IMR-90 (cell line): ENCODE data around the gene TBP. TPM values are rescaled to one million over a fixed set of nuclear protein-coding genes. Genes with fewer than 3 reads are reported as not detected.

Source experiments
- ATAC-seq: fragments of 200-7000 bp; cut with Tn5 transposase; 2 replicates; pipeline ENCODE4 v1.9.1; 2020; ENCODE audit warnings: low read depth, mild to moderate bottlenecking, moderate library complexity
- BruUV-seq: library from RNA; stranded (reverse); fragments of 400-500 nt; replicated peaks from 2 replicates; lab custom pipeline; 2021; lab: Mats Ljungman, UMichigan
- CTCF ChIA-PET: fragments of 300-600 bp; formaldehyde crosslinking; extraction: SDS; loops from one replicate; lab custom pipeline; 2021; ENCODE audit warnings: antibody characterized with exemption; lab: Yijun Ruan, JAX
- POLR2A ChIA-PET: fragments of 300-600 bp; sonication (Branson Sonifier 250); formaldehyde crosslinking; loops from one replicate; lab custom pipeline; 2022; ENCODE audit warnings: antibody characterized with exemption; ENCODE audit not compliant: unreplicated experiment; lab: Charles Lee
- DNase-seq: peaks from one replicate; pipeline ENCODE4 v3.0.0; 2013
- H2AFZ ChIP-seq: replicated peaks from 2 replicates; pipeline ENCODE3; 2013; ENCODE audit warnings: low read length, mild to moderate bottlenecking; ENCODE audit not compliant: poor library complexity
- H2AK5ac ChIP-seq: 2 replicates; pipeline ENCODE4 v1.6.1; 2013; ENCODE audit warnings: low read depth, low read length, inconsistent platforms
- H2AK9ac ChIP-seq: replicated peaks from 2 replicates; pipeline ENCODE3; 2013; ENCODE audit warnings: mild to moderate bottlenecking, low read depth, low read length, moderate library complexity; ENCODE audit not compliant: poor library complexity
- H2BK120ac ChIP-seq: 2 replicates; pipeline ENCODE4 v1.6.1; 2013; ENCODE audit warnings: low read depth, low read length, inconsistent platforms
- H2BK15ac ChIP-seq: 3 replicates; pipeline ENCODE4 v1.6.1; 2013; ENCODE audit warnings: low read depth, low read length, inconsistent platforms
- H2BK20ac ChIP-seq: 2 replicates; pipeline ENCODE4 v1.6.1; 2013; ENCODE audit warnings: low read depth, mild to moderate bottlenecking, inconsistent platforms, low read length, moderate library complexity
- H2BK5ac ChIP-seq: 2 replicates; pipeline ENCODE4 v1.6.1; 2013; ENCODE audit warnings: mild to moderate bottlenecking, low read depth, low read length, inconsistent platforms; ENCODE audit not compliant: poor library complexity, severe bottlenecking
- H3K14ac ChIP-seq: replicated peaks from 2 replicates; pipeline ENCODE4 v1.6.1; 2013; ENCODE audit warnings: low read depth, low read length, inconsistent platforms
- H3K18ac ChIP-seq: 2 replicates; pipeline ENCODE4 v1.6.1; 2013; ENCODE audit warnings: low read depth, low read length, control low read depth
- H3K23ac ChIP-seq: 2 replicates; pipeline ENCODE4 v1.6.1; 2013; ENCODE audit warnings: low read depth, low read length, inconsistent platforms
- H3K27ac ChIP-seq: 2 replicates; pipeline ENCODE4 v1.5.1; 2013; ENCODE audit warnings: mild to moderate bottlenecking, control low read depth, low read length; ENCODE audit not compliant: insufficient read depth
- H3K27me3 ChIP-seq: 2 replicates; pipeline ENCODE4 v1.6.1; 2013; ENCODE audit warnings: low read length; ENCODE audit not compliant: control insufficient read depth, insufficient read depth
- H3K36me3 ChIP-seq: 2 replicates; pipeline ENCODE4 v1.6.1; 2013; ENCODE audit warnings: low read length, mixed read lengths; ENCODE audit not compliant: control insufficient read depth, insufficient read depth
- H3K4ac ChIP-seq: 2 replicates; pipeline ENCODE4 v1.6.1; 2013; ENCODE audit warnings: low read depth, low read length, inconsistent platforms
- H3K4me1 ChIP-seq: 2 replicates; pipeline ENCODE4 v1.6.1; 2013; ENCODE audit warnings: low read length, mixed read lengths; ENCODE audit not compliant: control insufficient read depth, insufficient read depth
- H3K4me2 ChIP-seq: 2 replicates; pipeline ENCODE4 v1.6.1; 2013; ENCODE audit warnings: low read depth, mild to moderate bottlenecking, control low read depth, low read length, moderate library complexity
- H3K4me3 ChIP-seq: 2 replicates; pipeline ENCODE4 v1.5.1; 2013; ENCODE audit warnings: low read depth, mild to moderate bottlenecking, control low read depth, low read length, moderate library complexity; ENCODE audit not compliant: insufficient read depth
- H3K56ac ChIP-seq: 2 replicates; pipeline ENCODE4 v1.6.1; 2013; ENCODE audit warnings: low read length, inconsistent platforms; ENCODE audit not compliant: insufficient read depth; ENCODE audit errors: extremely low read depth
- H3K79me1 ChIP-seq, 2 experiments: 2 replicates each; pipeline ENCODE4 v1.6.1; 2013; ENCODE audit warnings: low read length in 2 of 2, inconsistent platforms in 1 of 2, low read depth in 1 of 2
- H3K9ac ChIP-seq: 2 replicates; pipeline ENCODE4 v1.6.1; 2013; ENCODE audit warnings: low read depth, low read length, control low read depth
- H3K9me1 ChIP-seq: 2 replicates; pipeline ENCODE4 v1.6.1; 2013; ENCODE audit warnings: low read length, inconsistent platforms; ENCODE audit not compliant: insufficient read depth
- H3K9me3 ChIP-seq: 2 replicates; pipeline ENCODE4 v1.6.1; 2013; ENCODE audit warnings: low read length; ENCODE audit not compliant: control insufficient read depth, insufficient read depth
- H4K20me1 ChIP-seq: 2 replicates; pipeline ENCODE4 v1.6.1; 2013; ENCODE audit warnings: low read length, inconsistent platforms; ENCODE audit not compliant: insufficient read depth
- H4K5ac ChIP-seq: 2 replicates; pipeline ENCODE4 v1.6.1; 2013; ENCODE audit warnings: mild to moderate bottlenecking, low read depth, low read length, control low read depth
- H4K8ac ChIP-seq, 2 experiments: 2 replicates each; pipeline ENCODE4 v1.6.1; 2013; ENCODE audit warnings: low read depth in 2 of 2, low read length in 2 of 2, control low read depth in 1 of 2, inconsistent platforms in 1 of 2
- H4K91ac ChIP-seq: 2 replicates; pipeline ENCODE4 v1.6.1; 2013; ENCODE audit warnings: low read depth, low read length, inconsistent platforms; ENCODE audit not compliant: insufficient read depth
- CTCF ChIP-seq: conservative IDR thresholded peaks from 2 replicates; pipeline ENCODE4 v1.5.1; 2012; ENCODE audit warnings: mild to moderate bottlenecking, low read depth, low read length, improper control_type of control experiment
- FOS ChIP-seq: fragments of 150-350 bp; IDR thresholded peaks from 2 replicates; pipeline ENCODE4 v1.6.1; 2016; ENCODE audit warnings: low read depth, low read length
- RAD21 ChIP-seq: IDR thresholded peaks from 2 replicates; pipeline ENCODE4 v1.6.1; 2012; ENCODE audit warnings: low read length, improper control_type of control experiment
- WGBS, 2 experiments: methylation state at CpG; one replicate each; pipeline versions ENCODE4 v1.1.5 to v1.1.7; 2013; ENCODE audit warnings: missing lambda C conversion rate in 2 of 2; ENCODE audit not compliant: insufficient read length in 1 of 2; ENCODE audit errors: extremely low coverage in 2 of 2; 5-methylcytosine and 5-hydroxymethylcytosine counted together
- dilution Hi-C: fragments of 300-500 bp; cut with HindIII; formaldehyde crosslinking; loops from one replicate; pipeline ENCODE4 v1.14.3; 2018; ENCODE audit warnings: low sequenced_read_pairs; ENCODE audit not compliant: unreplicated experiment
- in situ Hi-C: fragments of 300-500 bp; cut with MboI; formaldehyde crosslinking; loops from 3 replicates; pipeline ENCODE4 v1.14.3; 2019; ENCODE audit warnings: low sequenced_read_pairs, inconsistent platforms, mixed read lengths
- intact Hi-C: fragments of 100-400 bp; cut with micrococcal nuclease; formaldehyde crosslinking; loops from 2 replicates; pipeline ENCODE4 v1.10.0; 2022
- polyA plus RNA-seq, 3 experiments: library from polyadenylated mRNA; depleted of rRNA; stranded (reverse); fragments of >200 nt; gene quantifications; 2 replicates each; pipeline ENCODE4 v1.2.3, GENCODE V29; 2012; ENCODE audit warnings: low replicate concordance in 1 of 3
- total RNA-seq: library from RNA; depleted of rRNA; stranded (reverse); fragments of >200 nt; gene quantifications from 2 replicates; pipeline ENCODE4 v1.2.3, GENCODE V29; 2012

The TBP gene
- total and polyA plus RNA-seq, 2 of the 4 experiments (the other 2 are of a cell fraction): 8.8 to 12.5 TPM

- H4K91ac ChIP-seq: no peak overlapping the region
- no peak overlapping the region for H4K8ac ChIP-seq
- H4K20me1 ChIP-seq: no peaks in the 10 kb centered on the region
- no peak overlapping the region for H3K4ac ChIP-seq
- no peak overlapping the region for H3K4me2 ChIP-seq
- intact Hi-C loops (no loop called here), in situ Hi-C loops (no loop called here), dilution Hi-C loops (no loop called here)
- H2BK5ac ChIP-seq: no peak overlapping the region
- ChIA-PET POLR2A (no interaction called here), CTCF (interaction anchor here (0.6 kb wide), 2 partner anchors 13 to 348 kb away, joined by 3 to 4 read pairs; no protein-coding TSS in a partner anchor)
- H3K9me1 ChIP-seq: no peaks in the 10 kb centered on the region
- H3K9ac ChIP-seq: no peak overlapping the region
- H4K5ac ChIP-seq: no peak overlapping the region
- peaks cover 32% of the 10 kb centered on the region for H3K36me3 ChIP-seq
- no peak overlapping the region for H2BK15ac ChIP-seq
- TF ChIP-seq FOS (no peak), RAD21 (0 out of 2 replicates have a peak, but pooled peaks have one; percentile 10), CTCF (peak; percentile 24; the same call in 1 of the 2 replicates)
- H3K23ac ChIP-seq: no peak overlapping the region
- H3K4me3 ChIP-seq: no peak overlapping the region
- no peak overlapping the region for H2BK20ac ChIP-seq
- ATAC-seq (peak; percentile 59; the same call in 1 of the 2 replicates), DNase-seq (peak; percentile 22)
- H3K4me1 ChIP-seq: no peaks in the 10 kb centered on the region
- no peak overlapping the region for H2BK120ac ChIP-seq
- WGBS, 2 experiments: no CpG with 5 or more reads among the region's 1 CpG
- H2AFZ ChIP-seq: no peak overlapping the region
- H3K27ac ChIP-seq: no peak overlapping the region
- H3K56ac ChIP-seq: no peak overlapping the region
- H2AK5ac ChIP-seq: no peak overlapping the region
- no peaks in the 10 kb centered on the region for H3K9me3 ChIP-seq
- no peaks in the 10 kb centered on the region for H3K27me3 ChIP-seq
- H3K79me1 ChIP-seq: peaks cover 0 to 6% of the 10 kb centered on the region in 2 experiments; a peak in 1 of 4 replicates
- no TSS peak for BruUV-seq
- H3K18ac ChIP-seq: no peak overlapping the region
- no peak overlapping the region for H2AK9ac ChIP-seq
- H3K14ac ChIP-seq: no peak overlapping the region
Observed at GRCh38 chr6:170575250-170575649, 21.1 kb downstream of the TBP start.
